ENCODE results near the gene PYURF. TPM values are rescaled to one million over a fixed set of nuclear protein-coding genes. Genes with fewer than 3 reads are reported as not detected.

The PYURF gene
- polyA plus RNA-seq, 1 of the 3 experiments (the other 2 are of a cell fraction) = 52.0 TPM

DNA sequence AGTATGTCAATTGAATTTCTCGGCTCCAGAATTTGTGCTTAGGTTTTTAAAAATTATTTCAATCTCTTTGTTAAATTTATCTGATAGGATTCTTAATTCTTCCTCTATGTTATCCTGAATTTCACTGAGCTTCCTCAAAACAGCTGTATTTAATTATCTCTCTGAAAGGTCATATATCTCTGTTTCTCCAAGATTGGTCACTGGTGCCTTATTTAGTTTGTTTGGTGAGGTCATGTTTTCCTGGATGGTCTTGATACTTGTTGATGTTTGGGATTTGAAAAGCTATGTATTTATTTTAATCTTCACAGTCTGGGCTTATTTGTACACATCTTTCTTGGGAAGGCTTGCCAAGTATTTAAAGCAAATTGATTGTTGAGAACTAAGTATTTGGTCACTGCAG lies 44.0 kb upstream of the PYURF start:
- WGBS (ENCODE audit: low lambda C conversion rate) = 58% methylated on average over 1 of the region's 1 CpG
- Histone ChIP-seq H3K9me3 (no peaks in the 10 kb centered on the region), H3K4me2 (no peak overlapping the region), H3K79me2 (ENCODE audit: insufficient read depth) (no peaks in the 10 kb centered on the region), H3K27me3 (ENCODE audit: insufficient read depth) (no peaks in the 10 kb centered on the region), H3K4me3 (ENCODE audit: low read depth in 2 of 2, low read length in 1 of 2) (no peak overlapping the region), H3K27ac (ENCODE audit: low read depth in 2 of 2, low read length in 1 of 2) (no peak overlapping the region), H4K20me1 (ENCODE audit: insufficient read depth) (no peaks in the 10 kb centered on the region), H3K9ac (no peak overlapping the region), H3K9me2 (no peaks in the 10 kb centered on the region), H3K36me3 (replicated peaks in 1 of 2; ENCODE audit: control insufficient read depth in 1 of 2, insufficient read depth in 2 of 2, low read length in 1 of 2) (no peaks in the 10 kb centered on the region), H2AFZ (ENCODE audit: low read depth) (no peak overlapping the region), H3K4me1 (ENCODE audit: control insufficient read depth in 1 of 2, insufficient read depth in 2 of 2, low read depth in 1 of 2, low read length in 1 of 2) (no peaks in the 10 kb centered on the region; a peak in 2 of 4 replicates), H3F3A (replicated peaks; ENCODE audit: insufficient read depth) (no peaks in the 10 kb centered on the region)
- peak; percentile 72 for TF ChIP-seq TCF12 (IDR thresholded peaks at IDR 0.05)
- TF ChIP-seq MEF2A (IDR thresholded peaks at IDR 0.05; ENCODE audit: borderline replicate concordance, low read depth) = no peak
- TF ChIP-seq, protein P1, sequence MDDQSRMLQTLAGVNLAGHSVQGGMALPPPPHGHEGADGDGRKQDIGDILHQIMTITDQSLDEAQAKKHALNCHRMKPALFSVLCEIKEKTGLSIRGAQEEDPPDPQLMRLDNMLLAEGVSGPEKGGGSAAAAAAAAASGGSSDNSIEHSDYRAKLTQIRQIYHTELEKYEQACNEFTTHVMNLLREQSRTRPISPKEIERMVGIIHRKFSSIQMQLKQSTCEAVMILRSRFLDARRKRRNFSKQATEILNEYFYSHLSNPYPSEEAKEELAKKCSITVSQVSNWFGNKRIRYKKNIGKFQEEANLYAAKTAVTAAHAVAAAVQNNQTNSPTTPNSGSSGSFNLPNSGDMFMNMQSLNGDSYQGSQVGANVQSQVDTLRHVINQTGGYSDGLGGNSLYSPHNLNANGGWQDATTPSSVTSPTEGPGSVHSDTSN (IDR thresholded peaks at IDR 0.05) = 0 out of 2 replicates have a peak, but pooled peaks have one; percentile 11
- ChIA-PET POLR2A (no interaction called here), CTCF (interaction anchor here (0.8 to 1.0 kb wide), 2 partner anchors 28 to 139 kb away, joined by 3 read pairs; no protein-coding TSS in a partner anchor)
- no peak for DNase-seq

- 67% methylated on average over 7 of the region's 7 CpGs for WGBS (ENCODE audit: low lambda C conversion rate)
- CTCF ChIA-PET = no interaction called here
- no peak overlapping the region for H3K4me2 ChIP-seq
- no peak overlapping the region for H3K27ac ChIP-seq (ENCODE audit: low read depth in 2 of 2, low read length in 1 of 2)
- POLR2A ChIA-PET = no interaction called here
- no peak for DNase-seq
- no peaks in the 10 kb centered on the region for H3K9me3 ChIP-seq
- H3F3A ChIP-seq (replicated peaks; ENCODE audit: insufficient read depth) = no peaks in the 10 kb centered on the region
- no peaks in the 10 kb centered on the region for H3K36me3 ChIP-seq (replicated peaks in 1 of 2; ENCODE audit: control insufficient read depth in 1 of 2, insufficient read depth in 2 of 2, low read length in 1 of 2)
- no peaks in the 10 kb centered on the region for H3K79me2 ChIP-seq (ENCODE audit: insufficient read depth)
- H2AFZ ChIP-seq (ENCODE audit: low read depth) = no peak overlapping the region
- H3K9me2 ChIP-seq = no peaks in the 10 kb centered on the region
- no peak overlapping the region for H3K4me3 ChIP-seq (ENCODE audit: low read depth in 2 of 2, low read length in 1 of 2)
- H4K20me1 ChIP-seq (ENCODE audit: insufficient read depth) = no peaks in the 10 kb centered on the region
- H3K27me3 ChIP-seq (ENCODE audit: insufficient read depth) = no peaks in the 10 kb centered on the region
- no peak overlapping the region for H3K9ac ChIP-seq
- no peaks in the 10 kb centered on the region for H3K4me1 ChIP-seq (ENCODE audit: control insufficient read depth in 1 of 2, insufficient read depth in 2 of 2, low read depth in 1 of 2, low read length in 1 of 2)
- no peak for TF ChIP-seq JUND (IDR thresholded peaks at IDR 0.05)
- no peak for TF ChIP-seq RXRA (IDR thresholded peaks at IDR 0.05; ENCODE audit: borderline replicate concordance, low read depth)
- TF ChIP-seq SMC3 (IDR thresholded peaks at IDR 0.05; ENCODE audit: low read depth, low read length) = no peak
- no peak for TF ChIP-seq GABPA (IDR thresholded peaks at IDR 0.05; ENCODE audit: low read depth)
- TF ChIP-seq SIN3A (IDR thresholded peaks at IDR 0.05; ENCODE audit: borderline replicate concordance, low read depth, low read length) = no peak
- TF ChIP-seq RAD21 (IDR thresholded peaks at IDR 0.05; ENCODE audit: low read length) = no peak
- TF ChIP-seq USF2 (IDR thresholded peaks at IDR 0.05; ENCODE audit: borderline replicate concordance, low read depth, low read length) = no peak
- TF ChIP-seq FOSL2 (IDR thresholded peaks at IDR 0.05; ENCODE audit: borderline replicate concordance, low read depth) = no peak
- TF ChIP-seq YY1 (IDR thresholded peaks at IDR 0.05; ENCODE audit: low read depth) = no peak
- no peak for TF ChIP-seq TCF12 (IDR thresholded peaks at IDR 0.05)
- TF ChIP-seq, protein P2, sequence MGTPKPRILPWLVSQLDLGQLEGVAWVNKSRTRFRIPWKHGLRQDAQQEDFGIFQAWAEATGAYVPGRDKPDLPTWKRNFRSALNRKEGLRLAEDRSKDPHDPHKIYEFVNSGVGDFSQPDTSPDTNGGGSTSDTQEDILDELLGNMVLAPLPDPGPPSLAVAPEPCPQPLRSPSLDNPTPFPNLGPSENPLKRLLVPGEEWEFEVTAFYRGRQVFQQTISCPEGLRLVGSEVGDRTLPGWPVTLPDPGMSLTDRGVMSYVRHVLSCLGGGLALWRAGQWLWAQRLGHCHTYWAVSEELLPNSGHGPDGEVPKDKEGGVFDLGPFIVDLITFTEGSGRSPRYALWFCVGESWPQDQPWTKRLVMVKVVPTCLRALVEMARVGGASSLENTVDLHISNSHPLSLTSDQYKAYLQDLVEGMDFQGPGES (IDR thresholded peaks at IDR 0.05; ENCODE audit: low read depth, low read length) = no peak
- TF ChIP-seq, protein P3, sequence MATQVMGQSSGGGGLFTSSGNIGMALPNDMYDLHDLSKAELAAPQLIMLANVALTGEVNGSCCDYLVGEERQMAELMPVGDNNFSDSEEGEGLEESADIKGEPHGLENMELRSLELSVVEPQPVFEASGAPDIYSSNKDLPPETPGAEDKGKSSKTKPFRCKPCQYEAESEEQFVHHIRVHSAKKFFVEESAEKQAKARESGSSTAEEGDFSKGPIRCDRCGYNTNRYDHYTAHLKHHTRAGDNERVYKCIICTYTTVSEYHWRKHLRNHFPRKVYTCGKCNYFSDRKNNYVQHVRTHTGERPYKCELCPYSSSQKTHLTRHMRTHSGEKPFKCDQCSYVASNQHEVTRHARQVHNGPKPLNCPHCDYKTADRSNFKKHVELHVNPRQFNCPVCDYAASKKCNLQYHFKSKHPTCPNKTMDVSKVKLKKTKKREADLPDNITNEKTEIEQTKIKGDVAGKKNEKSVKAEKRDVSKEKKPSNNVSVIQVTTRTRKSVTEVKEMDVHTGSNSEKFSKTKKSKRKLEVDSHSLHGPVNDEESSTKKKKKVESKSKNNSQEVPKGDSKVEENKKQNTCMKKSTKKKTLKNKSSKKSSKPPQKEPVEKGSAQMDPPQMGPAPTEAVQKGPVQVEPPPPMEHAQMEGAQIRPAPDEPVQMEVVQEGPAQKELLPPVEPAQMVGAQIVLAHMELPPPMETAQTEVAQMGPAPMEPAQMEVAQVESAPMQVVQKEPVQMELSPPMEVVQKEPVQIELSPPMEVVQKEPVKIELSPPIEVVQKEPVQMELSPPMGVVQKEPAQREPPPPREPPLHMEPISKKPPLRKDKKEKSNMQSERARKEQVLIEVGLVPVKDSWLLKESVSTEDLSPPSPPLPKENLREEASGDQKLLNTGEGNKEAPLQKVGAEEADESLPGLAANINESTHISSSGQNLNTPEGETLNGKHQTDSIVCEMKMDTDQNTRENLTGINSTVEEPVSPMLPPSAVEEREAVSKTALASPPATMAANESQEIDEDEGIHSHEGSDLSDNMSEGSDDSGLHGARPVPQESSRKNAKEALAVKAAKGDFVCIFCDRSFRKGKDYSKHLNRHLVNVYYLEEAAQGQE (IDR thresholded peaks at IDR 0.05; ENCODE audit: low read depth, low read length) = no peak
- no peak for TF ChIP-seq EZH2phosphoT487 (IDR thresholded peaks at IDR 0.05; ENCODE audit: borderline replicate concordance, low read depth)
- no peak for TF ChIP-seq FOXM1 (IDR thresholded peaks at IDR 0.05; ENCODE audit: low read depth)
- TF ChIP-seq POLR2AphosphoS5 (IDR thresholded peaks at IDR 0.05; ENCODE audit: low read depth, low read length) = no peak
- TF ChIP-seq RFX5 (IDR thresholded peaks at IDR 0.05; ENCODE audit: low read length) = no peak
- TF ChIP-seq CTCF (IDR thresholded peaks at IDR 0.05) = no peak
- no peak for TF ChIP-seq TEAD4 (IDR thresholded peaks at IDR 0.05; ENCODE audit: borderline replicate concordance, insufficient read depth)
- no peak for TF ChIP-seq MXI1 (IDR thresholded peaks at IDR 0.05; ENCODE audit: low read depth, low read length)
Measured at GRCh38 chr4:88549815-88550214, 26.2 kb upstream of the PYURF start.

Data from SK-N-SH (cell line).